Mesenteric fat pad (tissue), 1 donor: ENCODE data around the gene ALG8. TPM values are rescaled to one million over a fixed set of nuclear protein-coding genes. Genes with fewer than 3 reads are reported as not detected.
"Not testable (repeated sequence)": the region's sequence is repeated elsewhere in the genome, so short reads cannot be mapped to it uniquely, and the experiment has no call there.

Experiments
- DNase-seq: peaks from one replicate; pipeline ENCODE4 v3.0.0-alpha.2; 2020; ENCODE audit warnings: low spot score
- total RNA-seq: library from RNA; stranded (reverse); fragmentation: NEBNext Ultra II Directional; extraction: Animal tissue kit (Norgen Biotek cat#: 25700); gene quantifications from one replicate; pipeline ENCODE4 v1.2.1, GENCODE V29; 2021
- donor health status: DM: yes; HTN: yes; CAD: no.

ALG8 gene
- total RNA-seq, 1 donor from 2014 or later: 46.2 TPM

DNA sequence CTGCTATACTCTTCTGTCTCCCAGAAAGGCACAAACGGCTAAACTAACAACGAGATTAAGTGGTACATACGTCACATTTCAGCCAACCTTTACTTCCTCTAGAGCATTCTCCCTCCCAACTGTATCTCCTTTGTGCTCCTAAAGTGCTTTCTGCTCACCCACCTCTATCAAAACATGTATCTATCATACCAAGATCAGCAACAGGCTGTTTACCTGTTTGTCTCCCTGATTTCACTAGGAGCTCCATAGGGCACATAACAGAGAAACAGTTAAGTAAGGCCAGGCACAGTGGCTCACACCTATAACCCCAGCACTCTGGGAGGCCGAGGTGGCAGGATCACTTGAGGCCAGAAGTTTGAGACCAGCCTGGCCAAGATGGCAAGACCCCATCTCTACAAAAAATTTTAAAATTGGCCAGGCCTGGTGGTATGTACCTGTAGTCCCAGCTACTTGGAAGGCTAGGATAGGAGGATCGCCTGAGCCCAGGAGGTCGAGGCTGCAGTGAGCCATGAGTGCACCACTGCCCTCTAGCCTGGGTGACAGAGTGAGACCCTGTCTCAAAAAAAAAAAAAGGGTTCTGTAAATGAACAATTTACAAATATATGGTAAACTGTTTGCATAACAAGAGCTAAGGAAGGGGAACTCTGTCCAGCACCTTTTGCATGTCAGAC, 62.6 kb downstream of the ALG8 start:
- peak; percentile 26 for DNase-seq

DNA sequence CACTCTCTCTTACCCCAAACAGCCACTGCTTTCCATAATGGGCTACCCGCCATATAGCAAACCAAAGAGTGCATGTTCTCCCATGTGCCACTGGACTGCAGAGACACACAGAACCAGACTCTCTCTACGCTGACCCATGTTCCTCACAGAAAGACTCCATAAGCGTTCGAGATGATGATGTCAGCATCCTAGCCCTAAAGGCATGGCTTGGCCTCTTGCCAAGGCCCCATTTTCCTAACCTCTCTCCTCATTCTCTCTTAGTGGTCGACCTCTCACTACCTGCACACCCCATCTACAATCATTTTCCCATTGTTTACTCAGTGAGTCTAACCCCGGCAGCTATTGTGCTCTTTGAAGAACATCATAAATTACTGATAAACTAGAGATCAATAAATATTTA, 64.7 kb downstream of the ALG8 start:
- no peak for DNase-seq

DNA sequence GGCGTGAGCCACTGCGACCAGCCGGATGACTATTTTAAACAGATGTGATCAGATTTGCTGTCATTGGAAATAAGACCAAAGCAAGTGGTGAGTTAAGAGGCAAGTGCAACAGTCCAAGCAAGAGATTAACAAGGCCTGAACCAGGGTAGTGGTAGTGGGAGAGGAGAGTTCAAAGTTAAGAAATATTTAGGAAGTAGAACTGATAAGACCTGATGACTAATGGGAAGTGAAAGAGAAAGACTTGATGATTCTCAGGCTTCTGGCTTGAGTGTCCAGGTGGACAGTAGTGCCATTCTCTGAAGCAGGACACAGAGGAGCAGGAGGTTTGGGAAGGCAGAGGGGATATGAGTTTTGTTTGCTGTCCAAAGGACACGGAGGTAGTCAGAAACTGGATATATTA, 67.0 kb downstream of the ALG8 start:
- DNase-seq: no peak

DNA sequence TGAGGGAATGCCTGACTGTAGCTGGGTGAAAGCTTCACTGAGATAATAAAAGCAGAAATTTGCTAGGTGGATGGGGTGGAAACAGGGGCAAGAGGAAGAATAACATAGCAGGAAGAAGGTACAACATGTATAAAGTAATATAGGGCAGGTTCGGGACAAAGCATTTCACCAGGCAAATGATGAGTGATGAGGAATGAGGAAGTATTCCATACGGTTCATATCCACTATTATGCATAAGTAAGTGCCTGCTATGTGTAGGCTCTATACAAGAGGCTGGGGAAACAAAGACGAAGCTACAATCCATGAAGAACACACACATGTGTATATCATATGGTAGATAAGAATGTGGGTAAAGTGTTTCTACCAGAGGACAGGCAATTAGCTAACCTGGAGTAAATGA, 67.7 kb downstream of the ALG8 start:
- DNase-seq: no peak

DNA sequence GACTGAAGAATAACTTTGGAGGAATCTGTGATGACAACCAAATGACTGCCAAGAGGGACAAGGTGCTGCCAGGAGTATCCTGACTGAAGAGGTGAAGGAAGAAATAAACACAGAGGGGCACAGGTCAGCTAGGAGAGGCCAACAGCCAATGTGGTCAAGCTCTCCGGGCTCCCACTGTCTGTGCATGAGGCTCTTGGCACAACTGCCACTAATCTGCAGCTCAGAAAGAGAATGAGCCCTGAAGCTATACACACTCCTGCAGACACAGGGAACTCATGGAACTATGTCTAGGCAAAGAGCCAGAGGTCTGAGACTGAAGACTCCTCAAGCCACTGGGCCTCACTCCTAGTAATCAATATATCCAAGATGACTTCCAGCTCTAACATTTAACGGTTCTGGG, 68.8 kb downstream of the ALG8 start:
- no peak for DNase-seq

DNA sequence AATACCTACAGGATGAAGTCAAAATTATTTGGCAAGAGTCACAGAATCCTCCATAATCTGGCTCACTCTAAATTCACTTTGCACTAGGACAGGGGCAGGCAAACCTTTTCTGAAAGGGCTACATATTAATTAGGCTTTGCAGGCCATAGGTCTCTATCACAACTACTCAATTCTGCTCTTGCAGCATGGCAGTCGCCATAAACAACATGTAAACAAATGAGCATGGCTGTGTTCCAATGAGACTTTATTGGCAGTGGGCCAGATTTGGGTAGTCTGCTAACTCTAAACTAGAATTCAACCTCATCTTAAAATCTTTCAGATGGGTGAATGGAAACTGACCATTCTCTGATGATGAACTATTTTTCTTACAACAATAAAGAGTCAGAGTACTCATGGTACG, 70.0 kb downstream of the ALG8 start:
- no peak for DNase-seq

DNA sequence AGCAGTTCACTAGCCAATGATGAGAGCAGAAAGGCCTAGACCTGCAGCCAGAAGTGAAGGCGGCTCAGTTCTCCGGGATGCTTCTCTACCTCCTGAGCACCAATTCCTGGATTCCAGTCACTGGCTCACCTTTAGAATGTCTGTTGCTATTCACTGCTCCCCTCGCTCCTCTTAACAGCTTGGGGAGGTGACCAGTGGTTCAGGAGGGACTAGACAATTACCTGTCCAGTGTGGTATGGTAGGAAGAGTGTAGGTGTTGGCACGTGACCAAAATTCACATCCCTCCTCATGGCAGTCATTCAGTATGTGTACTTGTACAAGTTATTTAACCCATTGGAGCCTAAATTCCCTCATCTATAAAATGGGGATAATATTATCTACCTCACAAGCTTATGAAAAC, 71.7 kb downstream of the ALG8 start:
- no peak for DNase-seq

DNA sequence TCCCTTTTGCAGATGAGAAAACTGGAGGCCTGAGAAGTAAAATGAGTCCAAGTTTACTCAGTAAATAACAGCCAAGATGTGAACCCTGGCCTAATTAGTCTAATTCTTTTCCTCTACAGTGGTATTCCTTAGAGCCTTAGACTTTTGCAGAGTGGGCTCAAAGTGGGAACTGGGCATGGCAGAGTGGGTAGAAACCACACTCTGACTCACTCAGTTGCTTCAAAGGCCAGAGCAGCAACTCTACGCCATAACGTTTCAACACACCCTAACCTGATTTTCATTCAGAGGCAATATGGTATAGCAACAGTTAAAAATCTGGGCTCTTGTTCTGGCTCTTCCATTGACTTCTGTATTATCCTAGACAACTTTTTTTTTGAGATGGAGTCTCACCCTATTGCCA, 73.0 kb downstream of the ALG8 start:
- DNase-seq: no peak

DNA sequence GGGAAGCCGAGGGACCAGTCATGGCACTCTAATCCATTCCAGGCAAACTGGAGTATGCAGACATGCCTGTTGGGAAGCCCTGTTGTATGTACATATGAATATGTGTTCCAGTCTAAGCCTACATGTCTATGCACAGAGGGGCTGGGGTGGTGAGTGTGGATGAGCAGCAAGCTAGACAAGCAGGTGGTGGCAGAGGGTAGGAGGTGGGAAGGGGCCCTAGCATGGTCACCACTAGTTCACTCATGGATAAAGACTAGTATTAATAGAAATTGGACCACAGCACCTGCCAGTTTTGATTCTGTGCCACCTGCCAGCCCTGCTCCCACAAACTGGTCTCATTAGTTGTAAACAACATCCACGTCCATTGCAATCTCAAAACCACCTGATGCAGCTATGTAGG, 74.2 kb downstream of the ALG8 start:
- no peak for DNase-seq

DNA sequence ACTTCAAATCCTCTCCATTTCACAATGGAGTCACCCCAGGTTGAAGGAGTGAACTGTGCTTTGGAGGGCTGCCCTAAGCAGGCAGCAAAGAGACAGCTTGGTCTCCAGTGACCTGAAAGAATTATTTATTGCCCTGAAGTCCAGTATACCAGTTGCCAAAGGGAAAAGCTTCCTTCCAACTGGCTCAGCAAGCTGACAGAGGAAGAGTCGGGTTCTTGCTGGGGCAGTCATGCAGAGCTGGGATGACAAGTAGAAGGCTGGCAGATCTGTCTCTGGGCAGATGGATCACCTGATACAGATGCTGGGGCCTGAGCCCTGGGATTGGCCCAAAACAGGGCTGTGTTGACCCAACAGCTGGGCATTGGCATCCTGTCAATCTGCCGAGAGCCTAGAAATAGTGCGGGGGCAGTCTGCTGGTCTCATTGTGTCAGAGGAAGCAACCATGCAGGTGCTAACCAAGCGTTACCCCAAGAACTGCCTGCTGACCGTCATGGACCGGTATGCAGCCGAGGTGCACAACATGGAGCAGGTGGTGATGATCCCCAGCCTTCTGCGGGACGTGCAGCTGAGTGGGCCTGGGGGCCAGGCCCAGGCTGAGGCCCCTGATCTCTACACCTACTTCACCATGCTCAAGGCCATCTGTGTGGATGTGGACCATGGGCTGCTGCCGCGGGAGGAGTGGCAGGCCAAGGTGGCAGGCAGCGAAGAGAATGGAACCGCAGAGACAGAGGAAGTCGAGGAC, 75.8 kb downstream of the ALG8 start, which contains the start of gene THRSP:
THRSP (plus strand) TSS at position 422 of the 742 bp plus-strand sequence; CDS start at position 443, 21 bp downstream.
- DNase-seq: no peak

DNA sequence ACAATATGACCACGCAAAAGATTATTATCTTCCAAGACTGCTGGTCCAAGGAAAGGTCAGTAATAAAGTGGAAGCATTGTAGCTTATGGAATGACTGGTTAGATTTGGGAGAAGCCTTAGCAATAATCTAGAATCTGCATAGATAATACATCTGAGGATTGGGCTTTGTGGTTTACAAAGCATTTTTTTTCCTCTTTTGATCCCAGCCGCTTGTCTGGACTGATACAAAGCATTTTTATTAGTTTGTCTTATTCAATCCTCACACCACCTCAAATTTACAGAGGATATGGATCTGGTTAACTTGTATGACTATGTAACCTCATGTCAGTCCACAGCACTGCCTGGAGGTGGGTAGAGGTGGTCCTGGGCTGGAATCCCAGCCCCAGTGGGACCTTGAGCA, 76.8 kb downstream of the ALG8 start:
- no peak for DNase-seq

DNA sequence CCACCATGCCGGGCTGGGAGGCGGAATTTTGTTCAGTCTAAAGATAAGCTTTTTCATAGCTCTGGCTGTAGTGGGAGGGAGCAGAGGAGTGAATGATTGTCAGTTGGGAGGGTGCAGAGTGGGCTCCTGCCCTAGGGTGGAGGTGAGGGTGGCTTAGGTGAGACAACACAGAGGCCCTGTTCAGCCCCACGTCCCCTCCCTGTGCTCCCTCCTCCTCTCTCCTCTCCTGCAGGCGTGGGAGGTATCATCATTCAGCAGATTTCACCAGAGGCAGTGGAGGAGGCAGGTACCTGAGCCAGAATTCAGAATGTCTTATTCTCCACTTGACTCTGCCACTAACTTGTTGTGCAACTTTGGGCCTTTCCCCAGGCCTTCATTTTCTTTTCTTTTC, 77.5 kb downstream of the ALG8 start:
- no peak for DNase-seq

DNA sequence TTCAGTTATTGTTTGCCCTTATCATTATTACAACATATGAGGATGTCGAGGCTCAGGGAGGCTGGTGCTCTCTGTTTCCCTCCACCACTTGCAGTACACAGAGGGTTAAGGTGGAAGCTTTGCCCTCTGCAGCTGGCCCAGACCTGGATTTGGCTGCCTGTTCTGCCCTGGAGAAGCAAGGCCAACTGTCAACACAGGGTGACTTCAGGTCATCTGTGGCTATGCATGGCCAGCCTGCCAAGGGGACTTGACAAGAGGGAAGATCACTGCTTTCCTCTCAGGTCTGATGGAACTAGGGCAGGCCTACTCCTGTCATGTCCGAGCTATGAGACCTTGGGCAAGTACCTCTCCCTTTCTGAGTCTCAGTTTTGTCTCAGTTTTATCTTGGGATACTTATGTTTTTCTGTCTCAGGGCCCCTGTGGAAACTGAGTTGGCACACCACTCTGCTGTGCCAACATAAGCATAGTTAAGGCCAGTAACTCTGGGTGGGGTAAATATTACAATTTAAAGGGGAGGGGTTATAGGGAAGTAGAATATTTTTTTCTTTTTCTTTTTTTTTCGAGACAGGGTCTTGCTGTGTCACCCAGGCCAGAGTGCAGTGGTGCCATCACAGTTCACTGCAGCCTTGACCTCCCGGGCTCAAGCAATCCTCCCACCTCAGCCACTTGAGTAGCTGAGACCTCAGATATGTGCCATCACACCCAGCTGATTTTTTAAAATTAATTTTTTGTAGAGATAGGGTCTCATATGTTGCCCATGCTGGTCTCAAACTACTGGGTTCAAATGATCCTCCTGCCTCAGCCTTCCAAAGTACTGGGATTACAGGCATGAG, 78.1 kb downstream of the ALG8 start:
- DNase-seq: no peak

DNA sequence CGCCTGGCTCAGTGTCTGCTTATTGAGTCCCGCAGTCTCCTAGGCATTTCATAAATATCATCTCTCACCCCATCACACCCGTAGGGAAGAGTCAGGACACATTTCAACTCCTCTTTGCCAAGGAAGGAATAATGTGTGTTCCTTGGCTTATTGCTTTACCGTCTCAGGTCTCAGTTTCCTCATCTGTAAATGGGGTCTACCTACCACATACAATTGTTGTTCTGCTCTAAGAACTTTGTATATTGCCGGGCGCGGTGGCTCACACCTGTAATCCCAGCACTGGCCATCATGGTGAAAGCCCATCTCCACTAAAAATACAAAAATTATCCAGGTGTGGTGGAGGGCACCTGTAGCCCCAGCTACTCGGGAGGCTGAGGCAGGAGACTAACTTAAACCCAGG, 78.9 kb downstream of the ALG8 start:
- DNase-seq: no peak

DNA sequence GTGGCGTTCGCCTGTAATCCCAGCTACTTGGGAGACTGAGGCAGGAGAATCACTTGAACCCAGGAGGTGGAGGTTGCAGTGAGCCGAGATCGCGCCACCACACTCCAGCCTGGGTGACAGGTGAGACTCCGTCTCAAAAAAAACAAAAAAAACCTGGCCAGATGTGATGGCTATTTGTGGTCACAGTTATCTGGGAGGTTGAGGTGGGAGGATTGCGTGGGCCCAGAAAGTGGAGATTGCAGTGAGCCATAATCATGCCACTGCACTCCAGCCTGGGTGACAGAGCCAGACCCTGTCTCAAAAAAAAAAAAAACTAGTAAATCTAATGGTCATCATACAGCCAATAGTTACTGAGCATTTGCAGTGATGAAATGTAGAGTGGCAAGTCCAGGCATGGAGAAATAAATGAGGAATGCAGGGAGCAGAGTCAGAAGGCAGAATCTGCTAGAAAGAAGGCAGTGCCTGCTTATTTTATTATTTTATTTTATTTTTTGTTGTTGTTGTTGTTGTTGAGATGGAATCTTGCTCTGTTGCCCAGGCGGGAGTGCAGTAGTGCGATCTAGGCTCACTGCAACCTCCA, 79.6 kb downstream of the ALG8 start:
- DNase-seq: not testable (repeated sequence)

DNA sequence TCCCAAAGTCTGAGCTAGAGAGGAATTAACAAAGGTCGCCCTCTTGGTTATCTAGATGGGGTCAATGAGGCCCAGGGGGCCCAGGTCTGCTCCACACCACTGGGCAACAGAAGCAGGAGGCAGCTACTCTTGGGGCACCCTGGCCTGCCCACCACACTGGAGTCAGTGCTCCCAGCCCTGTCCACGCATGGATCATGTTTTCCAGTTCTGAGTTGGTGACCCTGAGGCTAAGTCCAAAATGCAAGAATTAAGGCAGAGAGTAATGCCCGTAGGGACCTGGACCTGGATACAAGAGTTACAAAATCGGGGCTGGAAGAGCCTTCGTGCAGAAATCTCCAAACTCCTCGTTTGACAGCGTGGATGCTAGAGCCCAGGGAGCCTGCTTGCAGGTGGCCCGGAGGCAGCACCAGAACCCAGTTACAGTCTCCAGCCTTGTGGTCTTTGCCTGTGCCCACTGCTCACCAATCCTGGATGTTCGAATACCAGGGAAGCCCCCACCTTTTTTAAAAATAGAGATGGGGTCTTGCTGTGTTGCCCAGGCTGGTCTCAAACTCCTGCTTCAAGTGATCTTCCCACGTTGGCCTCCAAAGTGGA, 81.9 kb downstream of the ALG8 start:
- no peak for DNase-seq

DNA sequence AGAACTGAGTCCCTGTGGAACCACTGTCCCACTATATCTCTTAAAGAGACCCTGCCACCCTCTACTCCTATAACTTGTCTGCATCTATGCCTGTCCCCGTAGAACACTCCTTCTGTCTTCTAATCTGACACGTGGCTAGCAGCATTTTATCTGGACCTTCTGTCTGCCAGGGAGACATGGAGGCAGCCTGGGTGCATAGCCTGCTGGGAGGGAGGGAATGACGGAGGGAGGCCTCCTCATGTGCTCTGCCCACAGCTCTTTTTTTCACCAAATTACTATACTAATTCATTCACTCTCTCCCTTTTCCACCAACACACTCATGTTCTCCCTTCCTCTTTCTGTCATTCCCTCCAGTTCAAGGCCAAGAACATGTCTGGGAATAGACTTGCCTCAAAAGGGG, 83.3 kb downstream of the ALG8 start:
- no peak for DNase-seq

DNA sequence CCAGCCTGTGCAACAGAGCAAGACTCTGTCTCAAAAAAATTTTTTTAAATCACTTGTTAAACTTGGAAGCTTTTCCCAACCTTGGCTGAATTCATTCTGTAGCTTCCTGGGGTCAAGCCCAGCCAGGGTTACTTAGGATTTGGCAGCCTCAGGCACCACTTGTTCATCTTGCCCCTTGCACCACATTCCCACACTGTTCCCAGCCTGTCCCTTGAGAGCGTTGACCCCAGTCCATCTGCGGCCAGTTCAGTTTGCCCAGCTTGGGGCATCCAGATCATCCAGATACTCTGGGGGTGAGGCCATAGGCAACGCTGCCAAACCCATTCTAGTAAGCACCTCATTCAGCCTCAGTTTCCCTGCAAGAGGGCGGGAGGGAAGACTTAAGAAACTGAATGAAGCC, 84.5 kb downstream of the ALG8 start:
- DNase-seq: no peak

DNA sequence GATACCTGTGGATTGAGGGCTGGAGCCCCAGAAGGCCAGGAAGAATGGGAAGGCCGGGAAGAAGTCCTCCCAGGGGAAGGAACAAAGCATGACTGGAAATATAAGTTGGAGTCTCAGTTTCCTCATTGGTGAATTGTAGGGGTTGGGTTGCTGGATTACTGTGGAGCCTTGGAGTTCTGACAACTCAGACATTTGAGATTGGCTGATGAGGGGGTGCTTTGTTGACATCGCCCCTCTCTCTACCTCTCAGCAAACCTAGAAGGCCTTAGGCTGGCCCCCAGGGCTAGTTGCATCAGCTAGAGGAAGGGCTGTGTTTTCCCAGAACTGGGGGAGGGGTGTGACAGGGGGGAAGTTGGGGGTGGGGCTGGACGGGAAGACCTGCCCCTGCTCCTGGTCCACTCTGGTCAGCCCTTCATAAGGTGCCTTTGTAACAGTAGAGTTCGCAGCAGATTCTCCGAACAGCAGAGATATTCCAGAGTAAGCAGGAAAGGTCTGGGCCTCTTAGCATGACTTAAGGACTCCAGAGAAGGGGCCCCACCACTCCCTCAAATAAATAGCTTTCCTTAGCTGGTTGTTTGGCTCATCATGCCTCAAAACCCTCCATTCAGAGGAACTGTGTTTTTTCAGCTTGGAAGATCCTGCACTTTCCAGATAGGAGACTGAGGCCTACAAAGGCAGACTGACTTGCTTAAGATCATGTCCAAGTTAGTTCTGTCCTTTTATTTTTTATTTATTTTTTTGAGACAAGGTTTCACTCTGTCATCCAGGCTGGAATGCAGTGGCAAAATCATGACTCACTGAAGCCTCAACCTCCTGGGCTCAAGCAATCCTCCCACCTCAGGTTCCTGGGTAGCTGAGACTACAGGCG, 88.2 kb downstream of the ALG8 start:
- no peak for DNase-seq
